MM.1S (cell line): ENCODE data around the gene ARHGDIB.

ENCODE experiments used
- EZH2phosphoT487 ChIP-seq: fragments of 300-600 bp; sonication (generic); IDR thresholded peaks from 2 replicates; pipeline ENCODE4 v1.6.1; 2018; ENCODE audit warnings: antibody characterized with exemption, low read length
- TF ChIP-seq, protein P1 (sequence below): fragments of 300-600 bp; sonication (generic); IDR thresholded peaks from 2 replicates; pipeline ENCODE4 v1.5.1; 2016; ENCODE audit warnings: antibody characterized with exemption, low read length, mixed read lengths

DNA sequence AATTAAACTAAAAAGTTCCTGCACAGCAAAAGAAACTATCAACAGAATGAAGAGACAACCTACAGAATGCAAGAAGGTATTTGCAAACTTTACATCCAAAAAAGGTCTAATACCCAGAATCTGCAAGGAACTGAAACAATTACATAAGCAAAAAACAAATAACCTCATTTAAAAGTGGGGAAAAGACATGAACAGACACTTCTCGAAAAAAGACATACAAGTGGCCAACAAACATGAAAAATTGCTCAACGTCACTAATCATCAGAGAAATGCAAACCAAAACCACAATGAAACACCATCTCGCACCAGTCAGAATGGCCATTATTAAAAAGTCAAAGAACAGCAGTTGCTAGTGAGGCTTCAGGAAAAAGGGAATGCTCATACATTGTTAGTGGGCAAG lies 26.6 kb upstream of the ARHGDIB start:
- TF ChIP-seq, protein P1, sequence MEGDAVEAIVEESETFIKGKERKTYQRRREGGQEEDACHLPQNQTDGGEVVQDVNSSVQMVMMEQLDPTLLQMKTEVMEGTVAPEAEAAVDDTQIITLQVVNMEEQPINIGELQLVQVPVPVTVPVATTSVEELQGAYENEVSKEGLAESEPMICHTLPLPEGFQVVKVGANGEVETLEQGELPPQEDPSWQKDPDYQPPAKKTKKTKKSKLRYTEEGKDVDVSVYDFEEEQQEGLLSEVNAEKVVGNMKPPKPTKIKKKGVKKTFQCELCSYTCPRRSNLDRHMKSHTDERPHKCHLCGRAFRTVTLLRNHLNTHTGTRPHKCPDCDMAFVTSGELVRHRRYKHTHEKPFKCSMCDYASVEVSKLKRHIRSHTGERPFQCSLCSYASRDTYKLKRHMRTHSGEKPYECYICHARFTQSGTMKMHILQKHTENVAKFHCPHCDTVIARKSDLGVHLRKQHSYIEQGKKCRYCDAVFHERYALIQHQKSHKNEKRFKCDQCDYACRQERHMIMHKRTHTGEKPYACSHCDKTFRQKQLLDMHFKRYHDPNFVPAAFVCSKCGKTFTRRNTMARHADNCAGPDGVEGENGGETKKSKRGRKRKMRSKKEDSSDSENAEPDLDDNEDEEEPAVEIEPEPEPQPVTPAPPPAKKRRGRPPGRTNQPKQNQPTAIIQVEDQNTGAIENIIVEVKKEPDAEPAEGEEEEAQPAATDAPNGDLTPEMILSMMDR = no peak
- TF ChIP-seq EZH2phosphoT487 = no peak
